Measurements from ENCODE around the gene CFDP1.
"Not testable (repeated sequence)": the region's sequence is repeated elsewhere in the genome, so short reads cannot be mapped to it uniquely, and the experiment has no call there.

The CFDP1 gene

GRCh38 chr16:75286389-75286788 is 146.9 kb downstream of the CFDP1 start:
- no peaks in the 10 kb centered on the region for H4K20me1 ChIP-seq (ENCODE audit: control insufficient read depth, insufficient read depth, low read depth, low read length)
- H3K79me2 ChIP-seq (ENCODE audit: control insufficient read depth, low read length): no peaks in the 10 kb centered on the region
- no peaks in the 10 kb centered on the region for H3K4me1 ChIP-seq (ENCODE audit: control insufficient read depth, low read length)
- no peak overlapping the region for H3K27ac ChIP-seq (ENCODE audit: low read depth, low read length)
- no peaks in the 10 kb centered on the region for H3K9me3 ChIP-seq (ENCODE audit: control insufficient read depth, insufficient read depth, low read length)
- TF ChIP-seq EZH2phosphoT487 (IDR thresholded peaks at IDR 0.05; ENCODE audit: borderline replicate concordance, low read length): no peak
- no peak for TF ChIP-seq CTCF (IDR thresholded peaks at IDR 0.05; ENCODE audit: low read depth, low read length, poor library complexity, severe bottlenecking)
- no peak overlapping the region for H3K4me2 ChIP-seq (ENCODE audit: low read length)
- no peaks in the 10 kb centered on the region for H3K27me3 ChIP-seq (ENCODE audit: control insufficient read depth, low read length)
- no peaks in the 10 kb centered on the region for H3F3A ChIP-seq (ENCODE audit: control insufficient read depth, insufficient read depth)
- no peak overlapping the region for H3K4me3 ChIP-seq (ENCODE audit: low read length)
- H3K9me2 ChIP-seq (replicated peaks; ENCODE audit: control insufficient read depth, low read length): no peaks in the 10 kb centered on the region
- H3K36me3 ChIP-seq (ENCODE audit: control insufficient read depth, low read length): no peaks in the 10 kb centered on the region; the same call in 1 of the 2 replicates

GRCh38 chr16:75282466-75283281 is 150.6 kb downstream of the CFDP1 start:
- H3F3A ChIP-seq (ENCODE audit: control insufficient read depth, insufficient read depth): no peaks in the 10 kb centered on the region
- H3K4me1 ChIP-seq (ENCODE audit: control insufficient read depth, low read length): no peaks in the 10 kb centered on the region
- no peak overlapping the region for H3K27ac ChIP-seq (ENCODE audit: low read depth, low read length)
- no peaks in the 10 kb centered on the region for H3K79me2 ChIP-seq (ENCODE audit: control insufficient read depth, low read length)
- no peaks in the 10 kb centered on the region for H3K9me3 ChIP-seq (ENCODE audit: control insufficient read depth, insufficient read depth, low read length)
- no peak for TF ChIP-seq CTCF (IDR thresholded peaks at IDR 0.05; ENCODE audit: low read depth, low read length, poor library complexity, severe bottlenecking)
- no peak for TF ChIP-seq EZH2phosphoT487 (IDR thresholded peaks at IDR 0.05; ENCODE audit: borderline replicate concordance, low read length)
- no peaks in the 10 kb centered on the region for H3K27me3 ChIP-seq (ENCODE audit: control insufficient read depth, low read length)
- H3K4me2 ChIP-seq (ENCODE audit: low read length): no peak overlapping the region
- no peaks in the 10 kb centered on the region for H4K20me1 ChIP-seq (ENCODE audit: control insufficient read depth, insufficient read depth, low read depth, low read length)
- no peaks in the 10 kb centered on the region for H3K36me3 ChIP-seq (ENCODE audit: control insufficient read depth, low read length)
- no peaks in the 10 kb centered on the region for H3K9me2 ChIP-seq (replicated peaks; ENCODE audit: control insufficient read depth, low read length)
- H3K4me3 ChIP-seq (ENCODE audit: low read length): no peak overlapping the region

DNA sequence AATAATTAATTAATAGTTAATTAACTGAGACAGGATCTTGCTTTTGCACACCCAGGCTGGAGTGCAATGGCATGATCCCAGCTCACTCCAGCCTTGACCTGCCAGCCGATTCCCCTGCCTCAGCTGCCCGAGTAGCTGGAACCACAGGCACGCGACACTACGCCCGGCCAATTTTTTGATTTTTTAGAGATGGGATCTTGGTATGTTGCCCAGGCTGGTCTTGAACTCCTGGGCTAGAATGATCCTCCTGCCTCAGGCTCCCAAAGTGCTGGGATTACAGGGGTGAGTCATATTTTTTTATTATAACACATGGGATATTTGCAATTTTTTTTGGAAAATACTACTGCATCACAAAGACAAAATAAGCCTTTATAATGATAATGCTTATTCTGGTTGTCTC is 151.5 kb downstream of the CFDP1 start:
- Histone ChIP-seq H3K79me2 (ENCODE audit: control insufficient read depth, low read length) (no peaks in the 10 kb centered on the region), H3F3A (ENCODE audit: control insufficient read depth, insufficient read depth) (no peaks in the 10 kb centered on the region), H3K9me3 (ENCODE audit: control insufficient read depth, insufficient read depth, low read length) (no peaks in the 10 kb centered on the region), H3K27ac (ENCODE audit: low read depth, low read length) (no peak overlapping the region), H3K27me3 (ENCODE audit: control insufficient read depth, low read length) (no peaks in the 10 kb centered on the region), H4K20me1 (ENCODE audit: control insufficient read depth, insufficient read depth, low read depth, low read length) (no peaks in the 10 kb centered on the region), H3K9me2 (replicated peaks; ENCODE audit: control insufficient read depth, low read length) (no peaks in the 10 kb centered on the region), H3K4me3 (ENCODE audit: low read length) (no peak overlapping the region), H3K4me1 (ENCODE audit: control insufficient read depth, low read length) (no peaks in the 10 kb centered on the region), H3K4me2 (ENCODE audit: low read length) (no peak overlapping the region), H3K36me3 (ENCODE audit: control insufficient read depth, low read length) (no peaks in the 10 kb centered on the region)
- no peak for TF ChIP-seq CTCF (IDR thresholded peaks at IDR 0.05; ENCODE audit: low read depth, low read length, poor library complexity, severe bottlenecking)
- no peak for TF ChIP-seq EZH2phosphoT487 (IDR thresholded peaks at IDR 0.05; ENCODE audit: borderline replicate concordance, low read length)

DNA sequence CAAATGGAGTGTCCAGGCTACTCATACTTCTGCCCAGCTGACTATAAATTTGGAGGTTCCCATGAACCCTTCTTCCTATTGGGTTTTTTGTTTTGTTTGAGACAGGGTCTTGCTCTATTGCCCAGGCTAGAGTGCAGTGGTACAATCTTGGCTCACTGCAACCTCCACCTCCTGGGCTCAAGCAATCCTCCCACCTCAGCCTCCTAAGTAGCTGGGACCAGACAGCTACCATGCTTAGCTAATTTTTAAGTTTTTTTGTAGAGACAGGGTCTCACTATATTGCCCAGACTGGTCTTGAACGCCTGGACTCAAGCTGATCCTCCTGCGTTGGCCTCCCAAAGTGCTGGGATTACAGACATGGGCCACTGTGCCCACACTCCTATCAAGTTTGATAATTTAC is 152.3 kb downstream of the CFDP1 start:
- H3F3A ChIP-seq (ENCODE audit: control insufficient read depth, insufficient read depth); H3K27ac ChIP-seq (ENCODE audit: low read depth, low read length); H3K9me3 ChIP-seq (ENCODE audit: control insufficient read depth, insufficient read depth, low read length); H3K4me2 ChIP-seq (ENCODE audit: low read length); H3K27me3 ChIP-seq (ENCODE audit: control insufficient read depth, low read length); H4K20me1 ChIP-seq (ENCODE audit: control insufficient read depth, insufficient read depth, low read depth, low read length); H3K4me1 ChIP-seq (ENCODE audit: control insufficient read depth, low read length); H3K36me3 ChIP-seq (ENCODE audit: control insufficient read depth, low read length); H3K9me2 ChIP-seq (replicated peaks; ENCODE audit: control insufficient read depth, low read length); H3K79me2 ChIP-seq (ENCODE audit: control insufficient read depth, low read length); H3K4me3 ChIP-seq (ENCODE audit: low read length): not testable (repeated sequence)

All from DOHH2 (cell line).